ENCODE data around the gene NMB.

DNA sequence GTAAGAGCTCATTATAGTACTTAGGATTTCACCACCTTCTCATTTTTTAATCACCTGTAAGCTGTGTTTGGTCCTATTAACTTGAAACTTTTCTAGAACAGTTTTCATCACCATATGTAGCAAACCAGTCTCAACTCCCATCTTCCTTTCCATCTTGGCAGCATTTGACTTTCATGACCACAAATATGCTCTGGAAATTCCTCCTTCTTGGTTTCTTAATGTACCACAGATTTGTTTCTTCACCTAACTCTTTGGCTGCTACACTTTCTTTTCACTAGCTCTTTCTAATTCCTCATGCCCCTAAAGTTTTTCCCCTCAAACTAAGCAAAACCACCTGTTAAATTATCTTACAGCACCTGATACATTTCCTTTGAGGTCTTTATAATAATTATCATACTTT lies 13.2 kb upstream of the NMB start:
- no peak for TF ChIP-seq EZH2phosphoT487 (IDR thresholded peaks at IDR 0.05; ENCODE audit: low read depth)
- TF ChIP-seq, protein P1, sequence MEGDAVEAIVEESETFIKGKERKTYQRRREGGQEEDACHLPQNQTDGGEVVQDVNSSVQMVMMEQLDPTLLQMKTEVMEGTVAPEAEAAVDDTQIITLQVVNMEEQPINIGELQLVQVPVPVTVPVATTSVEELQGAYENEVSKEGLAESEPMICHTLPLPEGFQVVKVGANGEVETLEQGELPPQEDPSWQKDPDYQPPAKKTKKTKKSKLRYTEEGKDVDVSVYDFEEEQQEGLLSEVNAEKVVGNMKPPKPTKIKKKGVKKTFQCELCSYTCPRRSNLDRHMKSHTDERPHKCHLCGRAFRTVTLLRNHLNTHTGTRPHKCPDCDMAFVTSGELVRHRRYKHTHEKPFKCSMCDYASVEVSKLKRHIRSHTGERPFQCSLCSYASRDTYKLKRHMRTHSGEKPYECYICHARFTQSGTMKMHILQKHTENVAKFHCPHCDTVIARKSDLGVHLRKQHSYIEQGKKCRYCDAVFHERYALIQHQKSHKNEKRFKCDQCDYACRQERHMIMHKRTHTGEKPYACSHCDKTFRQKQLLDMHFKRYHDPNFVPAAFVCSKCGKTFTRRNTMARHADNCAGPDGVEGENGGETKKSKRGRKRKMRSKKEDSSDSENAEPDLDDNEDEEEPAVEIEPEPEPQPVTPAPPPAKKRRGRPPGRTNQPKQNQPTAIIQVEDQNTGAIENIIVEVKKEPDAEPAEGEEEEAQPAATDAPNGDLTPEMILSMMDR (IDR thresholded peaks at IDR 0.05; ENCODE audit: low read depth, low read length) = no peak

Data from OCI-LY3 (cell line).